Endothelial cell of umbilical vein (primary cell): ENCODE results near the gene HBG2. TPM values are rescaled to one million over a fixed set of nuclear protein-coding genes. Genes with fewer than 3 reads are reported as not detected.

Source experiments
- BruUV-seq: library from RNA; stranded (reverse); fragments of 400-500 nt; replicated peaks from 2 replicates; lab custom pipeline; 2021; lab: Mats Ljungman, UMichigan
- CTCF ChIA-PET: fragments of 300-600, 350-600 bp; sonication (Branson Sonifier 250); formaldehyde crosslinking; loops from one replicate; lab custom pipeline; 2021; ENCODE audit warnings: antibody characterized with exemption, inconsistent platforms; lab: Charles Lee
- POLR2A ChIA-PET: fragments of 300-600, 350-600 bp; sonication (Branson Sonifier 250); formaldehyde crosslinking; loops from one replicate; lab custom pipeline; 2021; ENCODE audit warnings: antibody characterized with exemption, inconsistent platforms; lab: Charles Lee
- DNase-seq: peaks from one replicate; pipeline ENCODE4 v3.0.0-alpha.2; 2011; ENCODE audit warnings: low read depth, low spot score
- FAIRE-seq: peaks from 2 replicates; lab custom pipeline; 2011; peaks lifted over from hg19 to GRCh38; lab: Jason Lieb, UNC
- H2AFZ ChIP-seq: 2 replicates; pipeline ENCODE4 v1.6.0; 2012; ENCODE audit warnings: low read depth, low read length, control low read depth, inconsistent platforms
- H3K27ac ChIP-seq: 2 replicates; pipeline ENCODE4 v1.5.1; 2011; ENCODE audit warnings: low read depth, mild to moderate bottlenecking, control low read depth, low read length, moderate library complexity; ENCODE audit not compliant: insufficient read depth
- H3K27me3 ChIP-seq, 2 experiments: 2 replicates each; pipeline versions ENCODE4 v1.6.0 to v1.6.1; 2011; ENCODE audit warnings: low read length in 2 of 2, mixed read lengths in 1 of 2; ENCODE audit not compliant: control insufficient read depth in 2 of 2, insufficient read depth in 2 of 2
- H3K36me3 ChIP-seq, 2 experiments: 2 replicates in 1 of 2; 3 replicates in 1 of 2; pipeline ENCODE4 v1.5.1; 2011; ENCODE audit warnings: low read length in 2 of 2, mild to moderate bottlenecking in 1 of 2, moderate library complexity in 1 of 2; ENCODE audit not compliant: control insufficient read depth in 2 of 2, insufficient read depth in 2 of 2; ENCODE audit errors: extremely low read depth in 1 of 2
- H3K4me1 ChIP-seq: 3 replicates; pipeline ENCODE4 v1.5.1; 2011; ENCODE audit warnings: mild to moderate bottlenecking, low read length; ENCODE audit not compliant: control insufficient read depth, insufficient read depth; ENCODE audit errors: extremely low read depth
- H3K4me2 ChIP-seq: 2 replicates; pipeline ENCODE4 v1.6.1; 2011; ENCODE audit warnings: low read length, control low read depth, mixed read lengths; ENCODE audit not compliant: insufficient read depth
- H3K4me3 ChIP-seq, 3 experiments: fragments of 200-600 bp in 1 of 3; sonication (generic), shearing (Covaris generic) in 1 of 3; replicated peaks in 1 of 3; 2 replicates each; pipeline ENCODE4 v1.5.1; 2011 to 2016; ENCODE audit warnings: control low read depth in 3 of 3, low read length in 3 of 3, mild to moderate bottlenecking in 2 of 3, inconsistent platforms in 1 of 3, low read depth in 1 of 3, moderate library complexity in 1 of 3; ENCODE audit not compliant: insufficient read depth in 1 of 3
- H3K79me2 ChIP-seq: 2 replicates; pipeline ENCODE4 v1.6.0; 2012; ENCODE audit warnings: low read length, inconsistent platforms; ENCODE audit not compliant: control insufficient read depth, insufficient read depth
- H3K9ac ChIP-seq: replicated peaks from 2 replicates; pipeline ENCODE3; 2011; ENCODE audit warnings: low read length, control low read depth; ENCODE audit not compliant: insufficient read depth; ENCODE audit errors: extremely low read depth
- H3K9me1 ChIP-seq: replicated peaks from 3 replicates; pipeline ENCODE4 v1.6.0; 2011; ENCODE audit warnings: mild to moderate bottlenecking, low read length; ENCODE audit not compliant: control insufficient read depth, insufficient read depth; ENCODE audit errors: extremely low read depth
- H3K9me3 ChIP-seq: replicated peaks from 2 replicates; pipeline ENCODE4 v1.5.1; 2012; ENCODE audit warnings: low read length, inconsistent platforms; ENCODE audit not compliant: control insufficient read depth, insufficient read depth
- H4K20me1 ChIP-seq: replicated peaks from 2 replicates; pipeline ENCODE3; 2011; ENCODE audit warnings: mild to moderate bottlenecking, low read length; ENCODE audit not compliant: control insufficient read depth, insufficient read depth; ENCODE audit errors: extremely low read depth
- FOS ChIP-seq: IDR thresholded peaks from 2 replicates; pipeline ENCODE4 v1.6.1; 2011; ENCODE audit warnings: mild to moderate bottlenecking, low read length, moderate library complexity, borderline replicate concordance; ENCODE audit not compliant: insufficient read depth
- GATA2 ChIP-seq: IDR thresholded peaks from 2 replicates; pipeline ENCODE4 v1.7.0; 2011; ENCODE audit warnings: low read depth, mild to moderate bottlenecking, moderate library complexity, mixed read lengths, low read length; ENCODE audit not compliant: insufficient read length, insufficient read depth
- MYC ChIP-seq: IDR thresholded peaks from one replicate; pipeline ENCODE4 v1.6.1; 2011; ENCODE audit warnings: mild to moderate bottlenecking, low read depth, low read length
- POLR2A ChIP-seq: IDR thresholded peaks from 2 replicates; pipeline ENCODE4 v1.6.1; 2012; ENCODE audit warnings: low read depth, mild to moderate bottlenecking, control low read depth, low read length
- dilution Hi-C: fragments of 300-500 bp; cut with MboI; formaldehyde crosslinking; loops from one replicate; pipeline ENCODE4 v1.15.0; 2019; ENCODE audit warnings: low sequenced_read_pairs; ENCODE audit not compliant: extremely low pct_ligation_motif_present
- intact Hi-C: fragments of 100-400 bp; cut with micrococcal nuclease; formaldehyde crosslinking; loops from one replicate; pipeline ENCODE4 v1.10.0; 2022
- polyA plus RNA-seq, 4 experiments: library from polyadenylated mRNA; depleted of rRNA in 3 of 4; stranded (reverse) in 3 of 4; unstranded in 1 of 4; fragments of >200 nt; gene quantifications; 2 replicates each; pipeline versions ENCODE4 v1.2.1 to v1.2.3, GENCODE V29; 2011 to 2012; ENCODE audit warnings: missing spikeins in 1 of 4
- total RNA-seq: library from RNA; stranded (reverse); gene quantifications from 2 replicates; pipeline ENCODE4 v1.2.3, GENCODE V29; 2021
- TF ChIP-seq, protein P1 (sequence below): IDR thresholded peaks from 2 replicates; pipeline ENCODE4 v1.6.1; 2011; ENCODE audit not compliant: insufficient read depth, insufficient read length
- TF ChIP-seq, protein P2 (sequence below), 2 donors: IDR thresholded peaks; 1 replicate in 1 of 2; 2 replicates in 1 of 2; pipeline ENCODE4 v1.5.1; 2011; ENCODE audit warnings: low read length in 2 of 2, mild to moderate bottlenecking in 2 of 2, moderate library complexity in 2 of 2, control low read depth in 1 of 2, inconsistent platforms in 1 of 2, low read depth in 1 of 2; ENCODE audit not compliant: insufficient read depth in 1 of 2; ENCODE audit errors: extremely low read depth in 1 of 2

HBG2 gene
- total and polyA plus RNA-seq, 2 donors (not counting 3 experiments of a cell fraction or from before 2014, with no cell fraction given): 1.2 TPM; not detected in 1

DNA sequence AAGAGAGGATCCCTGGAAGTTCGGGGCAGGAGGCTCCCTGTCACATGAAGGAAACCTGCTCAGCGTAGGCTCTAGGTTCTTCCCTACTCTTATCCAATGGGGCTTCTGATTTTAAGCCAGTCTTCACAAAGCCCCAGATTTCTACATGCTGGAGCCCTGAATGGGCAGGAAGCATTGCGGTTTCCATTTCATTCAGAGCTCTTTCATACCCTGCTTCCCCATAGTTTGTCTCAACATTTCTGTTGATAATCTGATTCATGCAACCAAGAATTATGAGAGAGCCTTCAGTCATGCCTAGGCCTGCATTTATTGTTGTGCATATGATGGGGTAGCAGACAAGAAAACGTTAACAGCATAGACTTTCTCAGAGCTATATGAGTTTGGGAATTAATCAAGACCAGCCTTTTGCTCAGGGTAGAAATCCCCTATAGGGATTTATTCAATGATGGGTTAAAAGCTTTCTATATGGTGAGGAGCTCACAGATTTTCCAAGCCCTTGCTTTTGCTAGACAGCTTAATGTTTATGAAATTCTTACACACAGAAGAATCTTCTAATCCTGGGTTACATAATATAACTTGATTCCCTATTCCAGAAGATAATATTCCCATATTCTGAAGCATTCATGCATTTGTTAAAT is 31.2 kb upstream of the HBG2 start:
- H3K4me1 ChIP-seq: peaks cover 5% of the 10 kb centered on the region
- no peak overlapping the region for H3K4me3 ChIP-seq
- no peaks in the 10 kb centered on the region for H3K36me3 ChIP-seq
- ChIA-PET CTCF (interaction anchor here (0.7 kb wide), 1 partner anchor 11 kb away, joined by 3 read pairs; no protein-coding TSS in a partner anchor), POLR2A (no interaction called here)
- no peaks in the 10 kb centered on the region for H4K20me1 ChIP-seq
- no peaks in the 10 kb centered on the region for H3K9me3 ChIP-seq
- H3K79me2 ChIP-seq: no peaks in the 10 kb centered on the region
- no peak for DNase-seq
- no peak overlapping the region for H3K4me2 ChIP-seq
- no peak for FAIRE-seq
- no peaks in the 10 kb centered on the region for H3K9me1 ChIP-seq
- no peak for TF ChIP-seq GATA2
- TF ChIP-seq POLR2A: no peak
- no peak for TF ChIP-seq MYC
- TF ChIP-seq, protein P1, sequence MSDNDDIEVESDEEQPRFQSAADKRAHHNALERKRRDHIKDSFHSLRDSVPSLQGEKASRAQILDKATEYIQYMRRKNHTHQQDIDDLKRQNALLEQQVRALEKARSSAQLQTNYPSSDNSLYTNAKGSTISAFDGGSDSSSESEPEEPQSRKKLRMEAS: no peak
- no peak for TF ChIP-seq FOS
- TF ChIP-seq, protein P2, sequence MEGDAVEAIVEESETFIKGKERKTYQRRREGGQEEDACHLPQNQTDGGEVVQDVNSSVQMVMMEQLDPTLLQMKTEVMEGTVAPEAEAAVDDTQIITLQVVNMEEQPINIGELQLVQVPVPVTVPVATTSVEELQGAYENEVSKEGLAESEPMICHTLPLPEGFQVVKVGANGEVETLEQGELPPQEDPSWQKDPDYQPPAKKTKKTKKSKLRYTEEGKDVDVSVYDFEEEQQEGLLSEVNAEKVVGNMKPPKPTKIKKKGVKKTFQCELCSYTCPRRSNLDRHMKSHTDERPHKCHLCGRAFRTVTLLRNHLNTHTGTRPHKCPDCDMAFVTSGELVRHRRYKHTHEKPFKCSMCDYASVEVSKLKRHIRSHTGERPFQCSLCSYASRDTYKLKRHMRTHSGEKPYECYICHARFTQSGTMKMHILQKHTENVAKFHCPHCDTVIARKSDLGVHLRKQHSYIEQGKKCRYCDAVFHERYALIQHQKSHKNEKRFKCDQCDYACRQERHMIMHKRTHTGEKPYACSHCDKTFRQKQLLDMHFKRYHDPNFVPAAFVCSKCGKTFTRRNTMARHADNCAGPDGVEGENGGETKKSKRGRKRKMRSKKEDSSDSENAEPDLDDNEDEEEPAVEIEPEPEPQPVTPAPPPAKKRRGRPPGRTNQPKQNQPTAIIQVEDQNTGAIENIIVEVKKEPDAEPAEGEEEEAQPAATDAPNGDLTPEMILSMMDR (IDR thresholded peaks at IDR 0.05; ENCODE audit: extremely low read depth in 1 of 2, insufficient read depth in 1 of 2, low read depth in 1 of 2, low read length in 2 of 2): no peak
- BruUV-seq: no TSS peak
- H3K27ac ChIP-seq: no peak overlapping the region
- dilution Hi-C loops (no loop called here), intact Hi-C loops (no loop called here)
- no peaks in the 10 kb centered on the region for H3K27me3 ChIP-seq
- no peak overlapping the region for H2AFZ ChIP-seq
- H3K9ac ChIP-seq: no peak overlapping the region
